HG02870 (cell line): Measurements from ENCODE around the gene DAAM2.

ENCODE experiments used
- ATAC-seq: cut with Tn5 transposase; IDR thresholded peaks from one replicate; pipeline ENCODE4 v1.9.1; 2021; ENCODE audit warnings: mild to moderate bottlenecking, moderate library complexity; ENCODE audit not compliant: unreplicated experiment

The DAAM2 gene

GRCh38 chr6:39904946-39905639, 112.9 kb downstream of the DAAM2 start:
- ATAC-seq, result no peak

DNA sequence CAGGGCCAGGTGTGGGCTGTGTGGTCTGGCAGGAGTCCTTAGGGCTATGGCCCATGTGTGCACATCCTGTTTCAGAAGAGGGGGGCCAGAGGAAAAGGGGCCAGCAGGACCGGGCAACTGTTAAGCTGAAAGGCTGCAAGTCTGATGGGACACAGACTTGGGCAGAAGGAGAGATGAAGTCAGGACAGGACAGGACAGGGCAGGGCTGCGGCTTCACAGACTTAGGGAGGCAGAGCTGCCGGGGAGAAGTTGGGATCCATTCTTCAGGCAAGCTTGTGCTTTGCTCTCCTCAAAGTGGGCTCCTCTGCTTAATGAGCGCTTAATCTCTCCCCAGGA, 113.4 kb downstream of the DAAM2 start:
- no peak for ATAC-seq

- ATAC-seq, result no peak
These were observed 114.2 kb downstream of the DAAM2 start for GRCh38 chr6:39906318-39906761.

- ATAC-seq, result no peak
These were observed 115.8 kb downstream of the DAAM2 start for GRCh38 chr6:39907871-39908575.

DNA sequence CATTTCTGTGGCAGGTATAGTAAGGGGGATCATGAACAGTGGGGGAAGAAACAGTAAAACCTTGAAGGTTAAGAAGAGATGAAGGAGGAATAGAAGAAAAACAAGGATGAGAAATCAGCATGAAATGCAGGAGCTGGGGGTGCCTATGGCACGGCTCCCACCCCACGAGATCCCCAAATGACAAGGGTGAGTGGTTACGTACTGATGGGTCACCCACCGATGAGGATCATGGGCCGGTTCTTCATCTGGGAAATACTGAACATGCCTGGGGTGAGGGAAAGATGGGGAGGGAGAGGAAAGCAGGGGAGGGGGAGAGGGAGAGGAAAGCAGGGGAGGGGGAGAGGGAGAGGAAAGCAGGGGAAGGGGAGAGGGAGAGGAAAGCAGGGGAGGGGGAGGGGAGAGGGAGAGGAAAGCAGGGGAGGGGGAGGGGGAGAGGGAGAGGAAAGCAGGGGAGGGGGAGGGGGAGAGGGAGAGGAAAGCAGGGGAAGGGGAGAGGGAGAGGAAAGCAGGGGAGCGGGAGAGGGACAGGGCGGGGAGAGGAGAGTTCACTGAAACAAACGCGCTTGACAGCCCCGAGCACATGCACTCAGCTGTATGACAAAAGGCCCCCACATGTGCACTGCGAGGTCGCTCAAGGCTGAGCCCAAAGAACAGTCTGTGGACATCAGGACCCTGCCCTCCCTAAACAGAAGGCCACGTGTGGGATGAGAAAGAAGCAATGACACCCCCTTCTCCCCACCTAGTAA, 116.8 kb downstream of the DAAM2 start:
- ATAC-seq, result no peak

GRCh38 chr6:39909701-39910100, 117.5 kb downstream of the DAAM2 start:
- ATAC-seq, result no peak

GRCh38 chr6:39910164-39910563, 118.0 kb downstream of the DAAM2 start:
- no peak for ATAC-seq

DNA sequence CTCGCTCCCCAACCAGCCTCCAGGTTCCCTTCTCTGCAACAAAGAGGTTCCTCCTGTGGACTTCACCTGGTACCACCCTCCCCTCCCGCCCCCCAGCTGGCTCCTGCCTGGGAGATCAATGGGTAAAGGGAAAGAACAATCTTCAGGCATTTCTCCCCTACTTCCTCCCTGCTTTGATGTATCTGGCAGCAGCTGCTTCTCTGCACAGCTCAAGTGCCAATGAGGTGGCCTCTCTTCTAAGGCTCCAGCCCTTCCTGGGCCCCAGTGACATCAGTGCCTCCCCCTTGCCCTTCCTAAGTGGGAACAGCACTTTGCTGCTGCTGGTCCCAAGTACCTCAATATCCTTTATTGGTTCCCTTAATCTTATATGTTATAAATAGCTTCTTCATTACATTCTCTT, 118.6 kb downstream of the DAAM2 start:
- ATAC-seq, result no peak

- ATAC-seq, result no peak
These were observed 119.4 kb downstream of the DAAM2 start for GRCh38 chr6:39911513-39912125.

DNA sequence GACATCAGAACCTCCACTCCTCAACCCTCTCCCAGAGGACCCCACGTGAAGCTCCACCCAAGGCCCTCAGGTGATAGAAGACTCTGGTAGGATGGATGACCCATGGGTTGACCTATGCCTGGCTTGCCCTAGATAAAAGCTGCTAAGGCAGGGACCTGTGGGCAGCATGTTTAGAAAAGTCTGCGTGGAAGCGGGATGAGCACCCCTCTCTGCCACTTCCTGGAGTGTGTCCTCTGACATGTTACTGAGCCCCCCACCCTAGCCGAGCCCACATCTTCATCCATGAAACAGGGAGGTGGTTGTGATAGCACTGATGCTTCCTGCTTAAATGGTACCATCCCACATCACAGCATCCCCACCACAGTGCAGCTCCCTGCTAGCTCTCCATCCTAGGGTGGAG, 120.3 kb downstream of the DAAM2 start:
- ATAC-seq, result no peak

DNA sequence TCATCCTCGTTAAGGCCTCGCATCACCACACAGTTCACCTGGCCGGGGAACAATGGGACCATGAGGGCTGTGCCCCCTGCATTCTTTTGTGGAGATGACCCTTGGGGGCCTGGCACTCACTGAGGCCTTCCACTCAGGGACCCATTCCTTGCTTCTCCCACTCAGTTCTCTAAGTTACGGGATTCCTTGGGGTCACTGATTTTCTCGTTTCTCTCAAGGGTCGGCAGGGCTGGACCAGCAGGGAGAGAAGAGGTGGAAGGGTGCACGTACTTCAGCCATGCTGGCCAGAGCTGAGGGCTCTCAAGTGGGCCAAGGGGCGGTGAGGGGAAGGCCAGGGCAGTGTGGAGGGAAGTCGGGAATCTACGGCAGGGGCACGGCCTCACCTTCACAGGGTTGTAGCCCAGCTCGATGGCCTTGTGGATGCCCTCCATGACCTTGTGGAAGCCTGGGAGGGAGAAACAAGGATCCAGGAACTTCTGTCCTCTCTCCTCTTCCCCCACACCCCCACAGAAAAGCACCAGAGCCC, 121.3 kb downstream of the DAAM2 start:
- ATAC-seq, result no peak

- no peak for ATAC-seq
These were observed 122.1 kb downstream of the DAAM2 start for GRCh38 chr6:39914239-39914638.

DNA sequence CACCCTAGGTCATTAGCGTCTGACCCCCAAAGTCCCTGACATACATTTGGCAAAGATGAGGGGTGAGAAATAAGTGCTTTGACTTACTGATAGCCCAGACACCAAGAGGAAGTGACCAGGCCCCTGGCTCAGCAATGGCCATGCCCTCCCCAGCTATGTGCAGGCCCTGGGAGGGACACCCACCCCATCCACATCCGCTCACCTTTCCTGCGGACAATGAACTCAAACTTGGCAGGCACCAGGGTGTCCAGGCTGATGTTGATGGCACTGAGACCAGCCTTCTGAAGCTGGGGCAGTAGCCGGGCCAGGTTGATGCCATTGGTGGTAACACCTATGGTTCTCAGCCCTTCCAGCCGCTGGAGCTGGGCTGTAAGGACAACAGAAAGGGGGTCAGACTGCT, 123.7 kb downstream of the DAAM2 start:
- no peak for ATAC-seq

DNA sequence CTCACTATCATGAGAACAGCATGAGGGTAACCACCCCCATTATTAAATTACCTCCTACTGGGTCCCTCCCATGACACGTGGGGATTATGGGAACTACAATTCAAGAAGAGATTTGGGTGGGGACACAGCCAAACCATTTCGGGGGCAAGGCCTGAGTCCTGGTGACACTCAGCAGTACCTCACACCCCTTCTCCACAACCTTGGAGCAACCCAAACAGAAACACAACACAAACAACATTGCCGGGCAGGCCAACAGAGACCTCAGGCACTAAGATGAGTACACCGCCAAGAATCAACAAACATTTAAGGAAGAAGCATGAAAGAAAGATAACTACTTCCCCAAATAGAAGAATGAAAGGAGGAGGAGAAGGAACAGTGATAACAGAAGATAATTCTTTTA, 125.2 kb downstream of the DAAM2 start:
- no peak for ATAC-seq

DNA sequence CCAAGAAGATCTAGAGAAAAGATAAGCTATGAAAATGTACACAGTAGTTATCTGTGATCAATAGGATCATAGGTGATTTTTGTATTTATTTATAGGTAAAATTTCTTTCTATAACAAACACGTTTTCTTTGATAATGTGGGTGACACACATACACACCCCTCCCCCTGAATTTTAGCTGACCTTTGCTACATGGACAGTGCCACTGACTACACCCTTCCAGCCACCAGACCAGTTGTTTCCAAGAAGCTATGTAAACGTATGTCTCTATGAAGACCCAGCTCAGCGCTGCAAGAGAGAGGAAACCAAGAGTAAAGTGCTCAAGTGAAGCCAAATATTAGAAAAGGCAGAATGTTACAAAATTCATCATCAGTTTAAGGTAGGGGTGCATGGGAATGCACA, 125.8 kb downstream of the DAAM2 start:
- ATAC-seq, result no peak

- no peak for ATAC-seq
These were observed 126.7 kb downstream of the DAAM2 start for GRCh38 chr6:39918831-39919230.

GRCh38 chr6:39920157-39920556, 128.0 kb downstream of the DAAM2 start:
- ATAC-seq, result no peak

GRCh38 chr6:39922821-39923220, 130.6 kb downstream of the DAAM2 start:
- ATAC-seq, result no peak

GRCh38 chr6:39923394-39923793, 131.2 kb downstream of the DAAM2 start:
- ATAC-seq, result no peak

GRCh38 chr6:39923861-39924260, 131.7 kb downstream of the DAAM2 start:
- no peak for ATAC-seq

DNA sequence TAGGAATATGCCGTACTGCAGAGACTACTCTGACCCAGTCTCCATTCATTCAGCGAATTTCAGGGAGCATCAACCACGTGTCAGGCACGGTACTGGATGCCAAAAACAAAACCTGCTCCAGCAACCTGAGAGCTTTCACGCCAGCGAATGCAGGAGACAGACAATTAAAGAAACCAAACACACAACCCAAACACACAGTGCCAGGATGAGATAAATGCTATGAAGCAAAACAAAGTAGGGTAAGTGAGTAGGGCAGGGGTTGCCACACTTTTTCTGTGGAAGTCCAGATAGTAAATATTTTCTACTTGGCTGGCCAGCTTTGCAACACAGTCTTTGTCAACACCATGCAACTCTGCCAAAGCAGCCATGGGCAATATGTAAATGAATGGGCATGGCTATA, 132.1 kb downstream of the DAAM2 start:
- no peak for ATAC-seq
